ENCODE data around the gene KLHL24.
A peak's percentile ranks its signal among the peaks of the same experiment; 100 is the strongest.

Gene KLHL24

DNA sequence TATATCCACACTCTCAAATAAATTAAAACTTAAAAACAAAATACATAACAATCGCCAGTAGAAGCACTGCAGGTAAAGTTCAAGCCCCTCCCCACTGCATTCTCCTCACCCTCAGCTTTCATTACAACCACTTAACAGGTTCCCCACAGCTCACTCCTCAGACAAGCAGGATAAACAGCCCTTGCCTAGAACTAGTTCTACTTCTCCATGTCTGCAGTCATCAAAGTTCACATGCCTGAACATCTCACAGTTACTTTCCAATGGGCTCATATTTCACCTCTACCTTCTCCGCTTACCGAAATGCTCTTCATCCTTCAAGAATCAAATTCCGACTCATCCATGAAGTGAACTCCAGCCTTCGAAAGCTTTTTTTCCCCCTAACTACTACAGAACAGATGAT, 66.3 kb downstream of the KLHL24 start:
- TF ChIP-seq GATA2 (IDR thresholded peaks at IDR 0.05; ENCODE audit: low read depth, low read length) (no peak), GATA3 (IDR thresholded peaks at IDR 0.05; ENCODE audit: low read depth, low read length) (no peak)

DNA sequence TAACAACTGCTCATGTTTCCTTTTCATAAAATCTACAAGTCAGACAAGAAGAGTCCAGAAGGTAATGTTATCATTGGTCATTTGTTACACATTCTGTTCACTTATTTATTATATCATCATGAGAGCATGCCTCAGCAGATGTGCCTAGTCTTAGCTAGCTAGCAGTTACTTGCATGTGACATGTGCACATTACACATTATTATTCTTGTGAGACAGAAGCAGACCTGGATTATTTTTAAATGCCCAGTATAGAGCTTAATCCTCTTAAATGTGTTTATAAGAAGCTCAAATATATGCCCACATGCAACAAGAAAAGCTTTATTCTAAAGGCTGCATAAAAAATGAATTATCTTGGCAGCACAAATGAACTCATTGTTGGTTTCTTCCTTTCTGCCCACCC, 74.8 kb downstream of the KLHL24 start:
- TF ChIP-seq GATA3 (IDR thresholded peaks at IDR 0.05; ENCODE audit: low read depth, low read length) (no peak), GATA2 (IDR thresholded peaks at IDR 0.05; ENCODE audit: low read depth, low read length) (no peak)

DNA sequence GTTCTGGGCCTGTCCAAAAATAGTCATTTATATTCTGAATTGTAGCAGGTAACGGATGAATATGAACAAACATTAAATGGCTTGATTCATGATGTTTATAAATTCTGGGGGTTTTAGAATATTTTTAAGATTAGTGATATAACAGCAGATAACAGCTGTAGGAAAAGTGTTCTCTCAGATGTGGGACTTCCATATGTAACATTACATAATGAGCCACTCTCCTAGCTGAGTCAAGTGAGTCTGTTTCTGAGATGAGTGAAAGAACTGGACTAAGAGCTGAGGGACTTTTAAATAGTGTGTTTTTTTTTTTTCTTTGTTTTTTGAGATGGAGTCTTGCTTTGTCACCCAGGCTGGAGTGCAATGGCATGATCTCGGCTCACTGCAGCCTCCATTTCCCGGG, 76.1 kb downstream of the KLHL24 start:
- TF ChIP-seq GATA3 (IDR thresholded peaks at IDR 0.05; ENCODE audit: low read depth, low read length) (no peak), GATA2 (IDR thresholded peaks at IDR 0.05; ENCODE audit: low read depth, low read length) (no peak)

DNA sequence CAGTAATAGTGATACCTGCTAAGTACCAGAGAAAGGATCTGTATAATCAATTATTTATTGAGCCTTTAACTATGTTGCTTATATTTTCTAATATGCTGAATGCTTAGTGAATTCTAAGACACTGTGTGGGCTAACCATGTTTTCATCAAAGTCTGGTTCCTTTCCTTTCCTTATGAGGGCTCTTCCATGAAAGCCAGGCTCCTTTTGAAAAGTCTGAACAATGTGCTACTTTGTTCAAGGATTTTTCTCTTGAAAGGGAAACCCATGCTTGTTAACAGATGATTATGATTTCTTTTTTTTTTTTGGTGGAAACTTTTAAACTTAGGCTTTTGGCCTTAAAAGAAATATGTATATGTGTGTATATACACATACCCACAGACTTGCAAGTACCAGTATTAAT, 79.2 kb downstream of the KLHL24 start:
- TF ChIP-seq GATA2 (IDR thresholded peaks at IDR 0.05; ENCODE audit: low read depth, low read length), result no peak
- no peak for TF ChIP-seq GATA3 (IDR thresholded peaks at IDR 0.05; ENCODE audit: low read depth, low read length)

DNA sequence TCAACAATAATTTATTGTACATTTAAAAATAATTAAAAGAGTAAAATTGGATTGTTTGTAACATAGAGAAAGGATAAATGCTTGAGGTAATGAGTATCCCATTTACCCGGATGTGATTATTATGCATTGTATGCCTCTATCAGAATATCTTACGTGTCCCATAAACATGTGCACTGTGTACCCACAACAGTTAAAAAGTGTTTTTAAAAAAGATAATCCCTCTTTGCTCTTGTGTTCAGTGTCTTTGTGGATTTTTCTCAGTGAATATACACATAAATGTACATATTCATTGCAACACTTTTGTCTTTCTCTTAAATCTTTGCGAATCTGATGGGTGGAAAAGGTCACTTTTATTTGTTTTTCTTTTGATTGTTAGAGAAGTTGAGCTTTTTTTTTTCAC, 82.6 kb downstream of the KLHL24 start:
- TF ChIP-seq GATA3 (IDR thresholded peaks at IDR 0.05; ENCODE audit: low read depth, low read length) (no peak), GATA2 (IDR thresholded peaks at IDR 0.05; ENCODE audit: low read depth, low read length) (no peak)

DNA sequence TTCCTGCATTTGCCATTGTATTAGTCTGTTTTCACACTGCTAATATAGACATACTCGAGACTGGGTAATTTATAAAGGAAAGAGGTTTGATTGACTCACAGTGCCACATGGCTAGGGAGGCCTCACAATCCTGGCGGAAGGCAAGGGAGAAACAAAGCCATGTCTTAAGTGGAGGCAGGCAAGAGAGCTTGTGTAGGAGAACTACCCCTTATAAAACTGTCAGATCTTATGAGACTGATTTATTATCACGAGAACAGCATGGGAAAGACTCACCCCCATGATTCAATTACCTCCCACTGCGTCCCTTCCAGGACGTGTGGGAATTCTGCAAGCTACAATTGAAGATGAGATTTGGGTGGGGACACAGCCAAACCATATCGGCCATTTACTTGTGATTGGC, 90.0 kb downstream of the KLHL24 start:
- no peak for TF ChIP-seq GATA3 (IDR thresholded peaks at IDR 0.05; ENCODE audit: low read depth, low read length)
- TF ChIP-seq GATA2 (IDR thresholded peaks at IDR 0.05; ENCODE audit: low read depth, low read length), result no peak

DNA sequence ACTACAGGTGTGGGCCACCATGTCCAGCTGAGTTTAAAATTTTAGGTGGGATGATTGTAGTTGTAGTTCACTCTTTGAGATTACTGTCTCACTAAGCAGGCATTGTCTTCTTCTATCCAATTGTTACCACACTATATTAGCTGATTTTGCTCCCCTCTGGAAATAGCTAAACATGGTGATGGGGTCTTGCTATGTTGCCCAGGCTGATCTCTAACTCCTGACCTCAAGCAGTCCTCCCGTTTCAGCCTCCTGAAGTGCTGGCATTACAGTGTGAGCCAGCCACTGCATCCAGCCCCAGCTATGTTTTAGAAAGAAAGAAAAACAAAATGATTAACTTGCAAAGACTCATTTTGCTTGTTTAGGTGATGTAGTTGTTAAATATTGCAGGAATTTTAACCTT, 92.8 kb downstream of the KLHL24 start:
- TF ChIP-seq GATA2 (IDR thresholded peaks at IDR 0.05; ENCODE audit: low read depth, low read length) (no peak), GATA3 (IDR thresholded peaks at IDR 0.05; ENCODE audit: low read depth, low read length) (no peak)

DNA sequence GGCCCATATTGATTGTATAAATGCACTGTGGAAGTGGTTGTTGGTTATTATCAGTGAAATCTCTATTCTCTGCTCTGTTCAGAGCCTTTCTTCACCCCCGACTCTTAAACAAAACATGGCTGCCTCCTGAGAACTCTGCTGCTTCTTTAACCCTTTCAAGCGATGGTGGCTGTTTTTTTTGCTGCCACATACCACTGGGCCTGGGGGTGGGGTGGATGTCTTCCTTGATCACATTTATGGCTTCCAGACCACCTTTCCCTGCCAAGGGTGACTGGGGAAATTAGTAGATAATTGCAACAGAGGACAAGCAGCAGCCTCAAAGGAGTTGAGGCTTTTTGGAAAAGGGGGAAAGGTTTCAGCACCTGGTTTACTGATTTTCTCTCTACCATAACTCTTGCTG, 94.9 kb downstream of the KLHL24 start:
- TF ChIP-seq GATA3 (IDR thresholded peaks at IDR 0.05; ENCODE audit: low read depth, low read length) (no peak), GATA2 (IDR thresholded peaks at IDR 0.05; ENCODE audit: low read depth, low read length) (peak; percentile 27; the same call in 1 of the 2 replicates)

DNA sequence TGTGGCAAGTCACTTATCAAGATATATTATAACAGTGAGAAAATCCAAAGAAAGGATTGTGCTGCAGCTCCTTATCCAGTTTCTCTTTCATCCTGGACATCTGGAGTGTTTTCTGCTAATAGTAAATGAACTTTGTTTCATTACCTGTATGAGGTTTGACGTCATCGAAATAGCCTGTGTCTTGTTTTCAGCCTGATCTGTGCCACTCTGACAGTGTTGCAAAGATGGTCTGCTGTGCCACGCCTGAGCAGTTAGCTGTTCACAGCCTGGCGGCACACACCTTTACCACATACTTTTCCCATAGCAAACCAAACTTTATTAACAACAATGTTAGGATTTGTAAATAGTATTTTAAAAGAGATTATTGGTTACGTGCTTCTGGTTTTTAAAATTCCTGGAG, 96.2 kb downstream of the KLHL24 start:
- TF ChIP-seq GATA3 (IDR thresholded peaks at IDR 0.05; ENCODE audit: low read depth, low read length) (no peak), GATA2 (IDR thresholded peaks at IDR 0.05; ENCODE audit: low read depth, low read length) (no peak)

DNA sequence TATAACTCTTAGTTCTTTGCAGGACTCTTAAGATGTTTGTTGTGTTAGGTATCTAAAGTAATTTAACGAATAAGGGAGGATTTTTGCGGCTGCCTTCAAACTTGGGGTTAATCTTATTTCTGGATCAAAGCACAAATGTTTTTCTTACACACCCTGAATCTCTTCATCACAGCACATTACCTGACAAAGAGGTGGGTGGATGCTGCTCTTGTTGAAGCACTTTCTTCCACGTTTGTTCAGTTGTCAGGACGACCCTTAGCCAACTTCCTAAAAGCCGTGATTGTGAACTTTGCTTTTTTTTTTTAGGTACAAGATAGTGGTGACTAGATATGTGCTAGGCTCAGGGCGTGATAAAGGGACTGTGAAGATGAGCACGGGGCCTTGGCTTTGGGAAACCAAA, 98.1 kb downstream of the KLHL24 start:
- TF ChIP-seq GATA3 (IDR thresholded peaks at IDR 0.05; ENCODE audit: low read depth, low read length) (no peak), GATA2 (IDR thresholded peaks at IDR 0.05; ENCODE audit: low read depth, low read length) (no peak)
